Measurements from ENCODE around the gene DHX38. TPM values are rescaled to one million over a fixed set of nuclear protein-coding genes. Genes with fewer than 3 reads are reported as not detected.

Gene DHX38
- total RNA-seq, 1 experiment from 2014 or later = 71.0 TPM

DNA sequence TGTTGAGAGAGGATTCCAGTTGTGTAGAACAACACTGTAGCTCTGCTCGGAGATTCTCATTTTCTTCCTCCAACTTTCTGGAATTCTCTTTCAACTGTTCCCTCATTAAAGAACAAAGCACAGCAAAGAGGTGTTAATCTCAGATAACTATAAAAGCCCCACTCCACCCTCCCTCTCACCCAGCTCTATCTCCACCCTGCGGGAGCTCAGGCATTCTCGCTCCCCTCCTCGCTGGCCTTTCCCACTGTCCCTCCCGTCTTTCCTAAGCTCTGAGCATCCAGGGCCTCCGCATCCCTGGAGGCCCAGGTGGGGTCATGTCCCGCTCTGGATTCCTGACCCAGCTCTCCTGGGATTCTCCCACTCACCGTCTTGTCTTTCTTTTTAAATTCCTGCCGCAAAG, 35.1 kb downstream of the DHX38 start:
- CTCF ChIA-PET = interaction anchor here (1.5 kb wide), 1 partner anchor 338 kb away, joined by 5 read pairs; no protein-coding TSS in a partner anchor
- H3K9me3 ChIP-seq (ENCODE audit: control insufficient read depth in 1 of 2, insufficient read depth in 1 of 2, low read depth in 1 of 2, low read length in 2 of 2) = no peaks in the 10 kb centered on the region
- no peak overlapping the region for H3K9ac ChIP-seq (ENCODE audit: low read length)
- no peaks in the 10 kb centered on the region for H3K36me3 ChIP-seq (ENCODE audit: control insufficient read depth in 1 of 2, insufficient read depth in 2 of 2, low read length in 2 of 2)
- intact Hi-C loops (cut with micrococcal nuclease) = loop anchor here (5.0 kb wide), 1 partner anchor 1749 kb away; no protein-coding TSS in a partner anchor
- POLR2A ChIA-PET = no interaction called here
- no peak for ATAC-seq
- H3K27me3 ChIP-seq (ENCODE audit: insufficient read depth, low read length) = no peaks in the 10 kb centered on the region
- DNase-seq (ENCODE audit: low read depth, low spot score) = no peak
- H4K20me1 ChIP-seq (ENCODE audit: insufficient read depth) = no peaks in the 10 kb centered on the region
- H3K27ac ChIP-seq (ENCODE audit: low read depth, low read length) = no peak overlapping the region
- H3K4me3 ChIP-seq (replicated peaks in 1 of 2; ENCODE audit: low read depth in 1 of 2, low read length in 2 of 2) = no peak overlapping the region
- H2AFZ ChIP-seq (ENCODE audit: low read depth, low read length, poor library complexity, severe bottlenecking) = no peak overlapping the region
- H3K9me2 ChIP-seq (ENCODE audit: insufficient read depth) = no peaks in the 10 kb centered on the region
- H3K4me2 ChIP-seq (ENCODE audit: low read length) = no peak overlapping the region
- no TSS peak for BruUV-seq (replicated peaks)
- RAD21 ChIA-PET (ENCODE audit: low non-redundant PET in 1 of 2, low total read pairs in 2 of 2, uncharacterized antibody in 2 of 2, unreplicated experiment in 2 of 2) = no interaction called here
- H3K79me2 ChIP-seq (ENCODE audit: insufficient read depth, low read length) = no peaks in the 10 kb centered on the region
- TF ChIP-seq SIN3A (IDR thresholded peaks at IDR 0.05; ENCODE audit: low read depth) (no peak), POLR2A (IDR thresholded peaks at IDR 0.05; ENCODE audit: borderline replicate concordance, extremely low read depth, insufficient read depth, insufficient read length) (no peak)
- H3K4me1 ChIP-seq (ENCODE audit: control insufficient read depth in 1 of 2, insufficient read depth in 2 of 2, low read length in 2 of 2) = peaks cover 0 to 4% of the 10 kb centered on the region in 2 experiments; a peak in 1 of 4 replicates

DNA sequence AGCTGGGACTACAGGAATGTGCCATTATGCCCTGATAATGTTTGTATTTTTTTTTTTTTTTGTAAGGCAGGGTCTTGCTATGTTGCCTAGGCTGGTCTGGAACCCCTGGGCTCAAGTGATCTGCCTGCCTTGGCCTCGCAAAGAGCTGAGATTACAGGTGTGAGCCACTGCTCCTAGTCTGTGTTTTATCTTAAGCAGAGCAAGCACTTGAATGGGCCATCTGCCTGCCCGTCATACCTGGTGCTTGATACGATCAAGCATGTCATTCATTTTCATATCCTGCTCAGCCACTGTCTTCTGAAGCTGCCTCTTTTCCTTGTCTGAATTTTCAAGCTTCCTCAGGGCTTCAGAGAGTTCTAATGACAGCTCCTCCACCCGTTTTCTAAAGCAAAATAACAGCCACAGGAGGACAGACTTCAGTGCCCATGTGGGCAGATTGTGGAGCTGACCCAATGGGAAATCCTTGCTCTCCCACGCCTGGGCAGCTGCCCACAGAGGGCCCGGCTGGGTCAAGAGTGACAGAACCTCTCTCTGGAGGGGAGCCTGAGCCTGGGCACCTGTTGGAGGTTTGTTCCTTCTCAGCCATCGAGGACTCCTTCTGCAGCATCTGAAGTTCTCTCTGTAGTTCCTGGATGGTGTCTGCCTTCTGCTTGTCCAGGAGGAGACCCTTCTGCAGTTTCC, 36.5 kb downstream of the DHX38 start:
- CTCF ChIA-PET = no interaction called here
- Histone ChIP-seq H3K36me3 (ENCODE audit: control insufficient read depth in 1 of 2, insufficient read depth in 2 of 2, low read length in 2 of 2) (no peaks in the 10 kb centered on the region), H3K4me1 (ENCODE audit: control insufficient read depth in 1 of 2, insufficient read depth in 2 of 2, low read length in 2 of 2) (peaks cover 0 to 4% of the 10 kb centered on the region in 2 experiments; a peak in 1 of 4 replicates), H4K20me1 (ENCODE audit: insufficient read depth) (no peaks in the 10 kb centered on the region), H3K27ac (ENCODE audit: low read depth, low read length) (no peak overlapping the region), H3K4me3 (replicated peaks in 1 of 2; ENCODE audit: low read depth in 1 of 2, low read length in 2 of 2) (no peak overlapping the region), H3K9ac (ENCODE audit: low read length) (no peak overlapping the region), H2AFZ (ENCODE audit: low read depth, low read length, poor library complexity, severe bottlenecking) (no peak overlapping the region), H3K4me2 (ENCODE audit: low read length) (no peak overlapping the region), H3K27me3 (ENCODE audit: insufficient read depth, low read length) (no peaks in the 10 kb centered on the region), H3K79me2 (ENCODE audit: insufficient read depth, low read length) (no peaks in the 10 kb centered on the region), H3K9me2 (ENCODE audit: insufficient read depth) (no peaks in the 10 kb centered on the region), H3K9me3 (ENCODE audit: control insufficient read depth in 1 of 2, insufficient read depth in 1 of 2, low read depth in 1 of 2, low read length in 2 of 2) (no peaks in the 10 kb centered on the region)
- BruUV-seq (replicated peaks) = no TSS peak
- POLR2A ChIA-PET = no interaction called here
- intact Hi-C loops (cut with micrococcal nuclease) = loop anchor here (5.0 kb wide), 1 partner anchor 1747 kb away; no protein-coding TSS in a partner anchor
- no peak for DNase-seq (ENCODE audit: low read depth, low spot score)
- TF ChIP-seq SIN3A (IDR thresholded peaks at IDR 0.05; ENCODE audit: low read depth) = no peak
- TF ChIP-seq TCF7L2 (IDR thresholded peaks at IDR 0.05; ENCODE audit: borderline replicate concordance, extremely low read depth, insufficient read depth, insufficient read length) = no peak
- no peak for TF ChIP-seq CBX3 (IDR thresholded peaks at IDR 0.05; ENCODE audit: low read depth)
- TF ChIP-seq EGR1 (IDR thresholded peaks at IDR 0.05; ENCODE audit: low read depth) = no peak
- TF ChIP-seq POLR2AphosphoS5 (IDR thresholded peaks at IDR 0.05; ENCODE audit: low read depth, low read length) = no peak
- TF ChIP-seq, protein P1, sequence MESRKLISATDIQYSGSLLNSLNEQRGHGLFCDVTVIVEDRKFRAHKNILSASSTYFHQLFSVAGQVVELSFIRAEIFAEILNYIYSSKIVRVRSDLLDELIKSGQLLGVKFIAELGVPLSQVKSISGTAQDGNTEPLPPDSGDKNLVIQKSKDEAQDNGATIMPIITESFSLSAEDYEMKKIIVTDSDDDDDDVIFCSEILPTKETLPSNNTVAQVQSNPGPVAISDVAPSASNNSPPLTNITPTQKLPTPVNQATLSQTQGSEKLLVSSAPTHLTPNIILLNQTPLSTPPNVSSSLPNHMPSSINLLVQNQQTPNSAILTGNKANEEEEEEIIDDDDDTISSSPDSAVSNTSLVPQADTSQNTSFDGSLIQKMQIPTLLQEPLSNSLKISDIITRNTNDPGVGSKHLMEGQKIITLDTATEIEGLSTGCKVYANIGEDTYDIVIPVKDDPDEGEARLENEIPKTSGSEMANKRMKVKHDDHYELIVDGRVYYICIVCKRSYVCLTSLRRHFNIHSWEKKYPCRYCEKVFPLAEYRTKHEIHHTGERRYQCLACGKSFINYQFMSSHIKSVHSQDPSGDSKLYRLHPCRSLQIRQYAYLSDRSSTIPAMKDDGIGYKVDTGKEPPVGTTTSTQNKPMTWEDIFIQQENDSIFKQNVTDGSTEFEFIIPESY (IDR thresholded peaks at IDR 0.05; ENCODE audit: extremely low read depth, insufficient replicate concordance, low read length) = no peak
- no peak for TF ChIP-seq ZFX (IDR thresholded peaks at IDR 0.05)
- no peak for TF ChIP-seq RAD21 (IDR thresholded peaks at IDR 0.05; ENCODE audit: low read depth)
- no peak for TF ChIP-seq POLR2A (IDR thresholded peaks at IDR 0.05; ENCODE audit: borderline replicate concordance, extremely low read depth, insufficient read depth, insufficient read length)
- TF ChIP-seq, protein P2, sequence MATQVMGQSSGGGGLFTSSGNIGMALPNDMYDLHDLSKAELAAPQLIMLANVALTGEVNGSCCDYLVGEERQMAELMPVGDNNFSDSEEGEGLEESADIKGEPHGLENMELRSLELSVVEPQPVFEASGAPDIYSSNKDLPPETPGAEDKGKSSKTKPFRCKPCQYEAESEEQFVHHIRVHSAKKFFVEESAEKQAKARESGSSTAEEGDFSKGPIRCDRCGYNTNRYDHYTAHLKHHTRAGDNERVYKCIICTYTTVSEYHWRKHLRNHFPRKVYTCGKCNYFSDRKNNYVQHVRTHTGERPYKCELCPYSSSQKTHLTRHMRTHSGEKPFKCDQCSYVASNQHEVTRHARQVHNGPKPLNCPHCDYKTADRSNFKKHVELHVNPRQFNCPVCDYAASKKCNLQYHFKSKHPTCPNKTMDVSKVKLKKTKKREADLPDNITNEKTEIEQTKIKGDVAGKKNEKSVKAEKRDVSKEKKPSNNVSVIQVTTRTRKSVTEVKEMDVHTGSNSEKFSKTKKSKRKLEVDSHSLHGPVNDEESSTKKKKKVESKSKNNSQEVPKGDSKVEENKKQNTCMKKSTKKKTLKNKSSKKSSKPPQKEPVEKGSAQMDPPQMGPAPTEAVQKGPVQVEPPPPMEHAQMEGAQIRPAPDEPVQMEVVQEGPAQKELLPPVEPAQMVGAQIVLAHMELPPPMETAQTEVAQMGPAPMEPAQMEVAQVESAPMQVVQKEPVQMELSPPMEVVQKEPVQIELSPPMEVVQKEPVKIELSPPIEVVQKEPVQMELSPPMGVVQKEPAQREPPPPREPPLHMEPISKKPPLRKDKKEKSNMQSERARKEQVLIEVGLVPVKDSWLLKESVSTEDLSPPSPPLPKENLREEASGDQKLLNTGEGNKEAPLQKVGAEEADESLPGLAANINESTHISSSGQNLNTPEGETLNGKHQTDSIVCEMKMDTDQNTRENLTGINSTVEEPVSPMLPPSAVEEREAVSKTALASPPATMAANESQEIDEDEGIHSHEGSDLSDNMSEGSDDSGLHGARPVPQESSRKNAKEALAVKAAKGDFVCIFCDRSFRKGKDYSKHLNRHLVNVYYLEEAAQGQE (IDR thresholded peaks at IDR 0.05; ENCODE audit: low read depth) = no peak
- TF ChIP-seq JUND (IDR thresholded peaks at IDR 0.05) = no peak
- TF ChIP-seq EZH2phosphoT487 (IDR thresholded peaks at IDR 0.05; ENCODE audit: borderline replicate concordance) = no peak
- no peak for TF ChIP-seq EZH2 (IDR thresholded peaks at IDR 0.05)
- TF ChIP-seq ELF1 (IDR thresholded peaks at IDR 0.05; ENCODE audit: borderline replicate concordance, low read depth) = no peak
- ATAC-seq = no peak
- RAD21 ChIA-PET (ENCODE audit: low non-redundant PET in 1 of 2, low total read pairs in 2 of 2, uncharacterized antibody in 2 of 2, unreplicated experiment in 2 of 2) = no interaction called here

Data from HCT116 (cell line).